Keratinocyte (primary cell): ENCODE results near the gene SMARCA2. TPM values are rescaled to one million over a fixed set of nuclear protein-coding genes. Genes with fewer than 3 reads are reported as not detected.

ENCODE experiments used
- DNase-seq: peaks from one replicate; pipeline ENCODE4 v3.0.0-alpha.2; 2011; ENCODE audit warnings: low read depth, missing footprints, low spot score
- FAIRE-seq: peaks from 2 replicates; lab custom pipeline; 2011; peaks lifted over from hg19 to GRCh38; lab: Jason Lieb, UNC
- H2AFZ ChIP-seq: 2 replicates; pipeline ENCODE4 v1.6.0; 2012; ENCODE audit warnings: low read length, control low read depth, inconsistent platforms; ENCODE audit not compliant: control insufficient read depth
- H3K27ac ChIP-seq: 2 replicates; pipeline ENCODE4 v1.5.1; 2011; ENCODE audit warnings: low read length; ENCODE audit not compliant: control insufficient read depth, insufficient read depth
- H3K27me3 ChIP-seq: 3 replicates; pipeline ENCODE4 v1.6.0; 2011; ENCODE audit warnings: low read length; ENCODE audit not compliant: control insufficient read depth, insufficient read depth; ENCODE audit errors: extremely low read depth
- H3K36me3 ChIP-seq, 2 experiments: 2 replicates in 1 of 2; 3 replicates in 1 of 2; pipeline ENCODE4 v1.5.1; 2011; ENCODE audit warnings: low read length in 2 of 2, mild to moderate bottlenecking in 1 of 2; ENCODE audit not compliant: control insufficient read depth in 2 of 2, insufficient read depth in 2 of 2; ENCODE audit errors: extremely low read depth in 1 of 2
- H3K4me1 ChIP-seq: 3 replicates; pipeline ENCODE4 v1.5.1; 2011; ENCODE audit warnings: low read length; ENCODE audit not compliant: control insufficient read depth, insufficient read depth; ENCODE audit errors: extremely low read depth
- H3K4me2 ChIP-seq: 3 replicates; pipeline ENCODE4 v1.6.0; 2011; ENCODE audit warnings: low read depth, low read length; ENCODE audit not compliant: control insufficient read depth, insufficient read depth; ENCODE audit errors: extremely low read depth
- H3K4me3 ChIP-seq, 3 experiments: fragments of 200-600 bp in 1 of 3; sonication (generic) in 1 of 3; 2 replicates in 2 of 3; 3 replicates in 1 of 3; pipeline ENCODE4 v1.5.1; 2011 to 2016; ENCODE audit warnings: low read length in 3 of 3, mild to moderate bottlenecking in 3 of 3, control low read depth in 2 of 3, inconsistent platforms in 1 of 3, low read depth in 1 of 3, mixed read lengths in 1 of 3, mixed run types in 1 of 3, moderate library complexity in 1 of 3; ENCODE audit not compliant: control insufficient read depth in 2 of 3, insufficient read depth in 2 of 3; ENCODE audit errors: extremely low read depth in 1 of 3
- H3K79me2 ChIP-seq: 2 replicates; pipeline ENCODE4 v1.6.0; 2012; ENCODE audit warnings: low read length; ENCODE audit not compliant: control insufficient read depth, insufficient read depth
- H3K9ac ChIP-seq: 3 replicates; pipeline ENCODE4 v1.6.0; 2011; ENCODE audit warnings: low read length; ENCODE audit not compliant: control insufficient read depth, insufficient read depth; ENCODE audit errors: extremely low read depth
- H3K9me1 ChIP-seq: 3 replicates; pipeline ENCODE4 v1.6.0; 2011; ENCODE audit warnings: low read length; ENCODE audit not compliant: control insufficient read depth, insufficient read depth; ENCODE audit errors: extremely low read depth
- H3K9me3 ChIP-seq: 2 replicates; pipeline ENCODE4 v1.5.1; 2012; ENCODE audit warnings: low read depth, low read length; ENCODE audit not compliant: control insufficient read depth
- H4K20me1 ChIP-seq: 3 replicates; pipeline ENCODE4 v1.6.0; 2011; ENCODE audit warnings: low read length; ENCODE audit not compliant: control insufficient read depth, insufficient read depth; ENCODE audit errors: extremely low read depth
- EZH2 ChIP-seq: IDR thresholded peaks from one replicate; pipeline ENCODE4 v1.6.1; 2012; ENCODE audit warnings: inconsistent platforms, mild to moderate bottlenecking, low read length, moderate library complexity
- dilution Hi-C: fragments of 300-500 bp; cut with MboI; formaldehyde crosslinking; loops from one replicate; pipeline ENCODE4 v1.7.0; 2020; ENCODE audit warnings: low sequenced_read_pairs; ENCODE audit not compliant: extremely low pct_ligation_motif_present
- polyA plus RNA-seq, 5 experiments: library from polyadenylated mRNA; depleted of rRNA in 3 of 5; stranded (reverse) in 3 of 5; stranded (forward) in 1 of 5; unstranded in 1 of 5; fragments of >200 nt; gene quantifications; 1 replicate in 1 of 5; 2 replicates in 3 of 5; 3 replicates in 1 of 5; pipeline versions ENCODE4 v1.2.1 to v1.2.3, GENCODE V29; 2011 to 2012; ENCODE audit warnings: missing spikeins in 2 of 5, low read depth in 1 of 5, low replicate concordance in 1 of 5
- TF ChIP-seq, protein P1 (sequence below), 3 experiments: IDR thresholded peaks in 1 of 3; conservative IDR thresholded peaks in 1 of 3; optimal IDR thresholded peaks in 1 of 3; 2 replicates in 2 of 3; 3 replicates in 1 of 3; pipeline versions ENCODE3 to v1.5.1; 2011; ENCODE audit warnings: low read length in 3 of 3, mild to moderate bottlenecking in 3 of 3, moderate library complexity in 2 of 3, control low read depth in 1 of 3, inconsistent platforms in 1 of 3; ENCODE audit not compliant: insufficient read depth in 2 of 3; ENCODE audit errors: extremely low read depth in 1 of 3

Gene SMARCA2
- polyA plus RNA-seq, 1 donor (not counting 4 experiments of a cell fraction or from before 2014, with no cell fraction given): 39.0 TPM

DNA sequence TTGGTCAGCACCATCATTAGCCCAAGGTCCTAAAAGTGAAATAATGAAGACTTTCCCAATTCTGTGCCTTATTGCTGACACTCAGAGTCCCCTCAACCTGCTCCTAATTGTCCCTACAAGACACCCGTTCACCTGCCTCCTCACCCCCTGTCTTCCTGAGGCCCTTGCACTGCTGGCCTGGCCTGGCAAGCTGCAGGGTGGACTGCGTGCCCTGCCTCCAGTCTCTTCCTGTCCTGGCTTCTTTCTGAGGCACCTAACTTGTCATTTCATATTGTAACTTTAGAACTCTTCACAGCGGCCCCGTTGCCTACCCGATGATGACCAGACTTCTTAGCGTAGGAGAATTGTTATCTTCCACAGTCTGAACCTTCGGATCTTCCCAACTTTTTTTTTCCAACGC, 153.9 kb downstream of the SMARCA2 start:
- dilution Hi-C loops: no loop called here
- H3K36me3 ChIP-seq: peaks cover 0 to 10% of the 10 kb centered on the region in 2 experiments
- no peaks in the 10 kb centered on the region for H3K9me1 ChIP-seq
- no peaks in the 10 kb centered on the region for H3K27me3 ChIP-seq
- H3K4me1 ChIP-seq: peaks cover 24% of the 10 kb centered on the region
- TF ChIP-seq, protein P1, sequence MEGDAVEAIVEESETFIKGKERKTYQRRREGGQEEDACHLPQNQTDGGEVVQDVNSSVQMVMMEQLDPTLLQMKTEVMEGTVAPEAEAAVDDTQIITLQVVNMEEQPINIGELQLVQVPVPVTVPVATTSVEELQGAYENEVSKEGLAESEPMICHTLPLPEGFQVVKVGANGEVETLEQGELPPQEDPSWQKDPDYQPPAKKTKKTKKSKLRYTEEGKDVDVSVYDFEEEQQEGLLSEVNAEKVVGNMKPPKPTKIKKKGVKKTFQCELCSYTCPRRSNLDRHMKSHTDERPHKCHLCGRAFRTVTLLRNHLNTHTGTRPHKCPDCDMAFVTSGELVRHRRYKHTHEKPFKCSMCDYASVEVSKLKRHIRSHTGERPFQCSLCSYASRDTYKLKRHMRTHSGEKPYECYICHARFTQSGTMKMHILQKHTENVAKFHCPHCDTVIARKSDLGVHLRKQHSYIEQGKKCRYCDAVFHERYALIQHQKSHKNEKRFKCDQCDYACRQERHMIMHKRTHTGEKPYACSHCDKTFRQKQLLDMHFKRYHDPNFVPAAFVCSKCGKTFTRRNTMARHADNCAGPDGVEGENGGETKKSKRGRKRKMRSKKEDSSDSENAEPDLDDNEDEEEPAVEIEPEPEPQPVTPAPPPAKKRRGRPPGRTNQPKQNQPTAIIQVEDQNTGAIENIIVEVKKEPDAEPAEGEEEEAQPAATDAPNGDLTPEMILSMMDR (optimal IDR thresholded peaks at IDR 0.05 in 1 of 3, IDR thresholded peaks at IDR 0.05 in 1 of 3, conservative IDR thresholded peaks at IDR 0.05 in 1 of 3; ENCODE audit: extremely low read depth in 1 of 3, insufficient read depth in 2 of 3, low read length in 3 of 3): no peak
- no peak for TF ChIP-seq EZH2
- no peak overlapping the region for H2AFZ ChIP-seq
- no peaks in the 10 kb centered on the region for H4K20me1 ChIP-seq
- FAIRE-seq (no peak), DNase-seq (no peak)
- no peak overlapping the region for H3K4me3 ChIP-seq
- H3K79me2 ChIP-seq: no peaks in the 10 kb centered on the region
- peaks cover 7% of the 10 kb centered on the region for H3K9me3 ChIP-seq
- H3K4me2 ChIP-seq: no peak overlapping the region
- no peak overlapping the region for H3K9ac ChIP-seq
- H3K27ac ChIP-seq: no peak overlapping the region

DNA sequence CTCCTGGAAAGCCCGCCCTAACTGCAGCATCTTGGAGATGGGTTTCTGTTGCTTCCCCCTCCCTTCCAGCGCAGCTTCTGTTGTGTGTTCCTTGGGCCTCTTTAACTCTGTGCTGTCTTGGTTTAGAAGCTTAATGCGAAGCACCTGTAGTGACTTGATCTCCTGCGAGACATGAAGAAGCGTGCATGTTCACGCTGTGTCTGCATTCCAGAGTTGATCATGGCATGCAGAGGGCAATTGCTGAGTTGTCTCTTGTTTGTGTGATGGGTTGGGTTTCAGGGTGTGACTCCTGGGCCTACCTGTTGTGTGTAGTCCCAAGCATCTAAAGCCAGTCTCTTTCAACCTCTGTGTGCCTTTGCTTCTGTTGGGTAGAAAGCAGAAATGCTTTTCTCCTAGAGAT, 155.6 kb downstream of the SMARCA2 start:
- Histone ChIP-seq H3K4me2 (peak overlapping the region; percentile 66), H3K79me2 (no peaks in the 10 kb centered on the region), H3K9me3 (peaks cover 7% of the 10 kb centered on the region), H3K27me3 (no peaks in the 10 kb centered on the region), H3K27ac (peak overlapping the region; percentile 61), H3K4me3 (peak overlapping the region in 1 of 3 experiments; percentile 16), H3K4me1 (peaks cover 24% of the 10 kb centered on the region), H3K9me1 (no peaks in the 10 kb centered on the region), H2AFZ (no peak overlapping the region), H3K9ac (no peak overlapping the region), H4K20me1 (no peaks in the 10 kb centered on the region), H3K36me3 (peaks cover 0 to 9% of the 10 kb centered on the region in 2 experiments)
- dilution Hi-C loops: no loop called here
- TF ChIP-seq EZH2: no peak
- TF ChIP-seq, protein P1 (optimal IDR thresholded peaks at IDR 0.05 in 1 of 3, IDR thresholded peaks at IDR 0.05 in 1 of 3, conservative IDR thresholded peaks at IDR 0.05 in 1 of 3; ENCODE audit: extremely low read depth in 1 of 3, insufficient read depth in 2 of 3, low read length in 3 of 3): no peak
- peak; percentile 92 for DNase-seq
- peak; percentile 99 for FAIRE-seq
